ENCODE results near the gene CSNK1D.

CSNK1D gene

DNA sequence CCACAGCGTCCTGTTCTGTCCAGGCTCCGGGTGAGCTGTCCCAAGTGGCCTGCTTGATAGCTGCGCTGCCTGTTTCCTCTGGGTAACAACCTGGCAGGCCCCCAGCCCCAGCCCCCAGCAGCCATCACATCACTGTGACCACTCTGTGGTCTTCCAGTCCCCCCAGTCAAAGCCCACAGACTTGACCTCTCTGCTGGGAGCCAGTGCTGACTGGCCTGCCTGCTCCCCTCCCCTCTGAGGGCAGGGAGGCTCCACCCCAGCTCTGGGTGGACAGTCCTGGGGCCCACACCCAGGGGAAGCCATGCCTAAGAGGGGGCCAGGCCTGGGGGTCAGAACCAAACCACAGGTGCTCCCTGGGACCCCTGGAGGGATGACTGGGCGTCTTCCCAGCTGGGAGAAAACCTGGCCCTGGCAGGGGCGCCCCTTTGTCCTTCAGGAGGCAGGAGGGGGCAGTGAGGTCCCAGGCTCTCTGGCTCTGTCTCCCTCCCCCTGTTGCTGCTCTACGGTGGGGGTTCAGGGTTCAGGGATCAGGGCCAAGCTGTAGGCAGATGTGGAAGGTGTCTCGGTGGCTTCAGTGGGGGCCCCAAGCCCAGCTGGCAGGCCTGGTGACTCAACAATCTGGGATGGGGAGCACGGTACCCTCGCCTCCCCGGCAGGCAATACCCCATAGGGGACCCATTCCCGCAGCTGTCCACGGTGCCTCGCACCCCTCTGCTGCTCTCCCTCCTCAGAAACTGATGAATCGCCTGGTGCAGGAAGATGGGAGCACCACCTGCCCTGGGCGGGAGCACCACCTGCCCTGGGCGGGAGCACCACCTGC is 46.5 kb downstream of the CSNK1D start:
- no peak overlapping the region for H3K4me3 ChIP-seq (ENCODE audit: low read depth, low read length)
- no peak for DNase-seq (ENCODE audit: low read depth)
- TF ChIP-seq, protein P1, sequence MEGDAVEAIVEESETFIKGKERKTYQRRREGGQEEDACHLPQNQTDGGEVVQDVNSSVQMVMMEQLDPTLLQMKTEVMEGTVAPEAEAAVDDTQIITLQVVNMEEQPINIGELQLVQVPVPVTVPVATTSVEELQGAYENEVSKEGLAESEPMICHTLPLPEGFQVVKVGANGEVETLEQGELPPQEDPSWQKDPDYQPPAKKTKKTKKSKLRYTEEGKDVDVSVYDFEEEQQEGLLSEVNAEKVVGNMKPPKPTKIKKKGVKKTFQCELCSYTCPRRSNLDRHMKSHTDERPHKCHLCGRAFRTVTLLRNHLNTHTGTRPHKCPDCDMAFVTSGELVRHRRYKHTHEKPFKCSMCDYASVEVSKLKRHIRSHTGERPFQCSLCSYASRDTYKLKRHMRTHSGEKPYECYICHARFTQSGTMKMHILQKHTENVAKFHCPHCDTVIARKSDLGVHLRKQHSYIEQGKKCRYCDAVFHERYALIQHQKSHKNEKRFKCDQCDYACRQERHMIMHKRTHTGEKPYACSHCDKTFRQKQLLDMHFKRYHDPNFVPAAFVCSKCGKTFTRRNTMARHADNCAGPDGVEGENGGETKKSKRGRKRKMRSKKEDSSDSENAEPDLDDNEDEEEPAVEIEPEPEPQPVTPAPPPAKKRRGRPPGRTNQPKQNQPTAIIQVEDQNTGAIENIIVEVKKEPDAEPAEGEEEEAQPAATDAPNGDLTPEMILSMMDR (IDR thresholded peaks at IDR 0.05; ENCODE audit: low read depth, low read length, missing control alignments), result no peak

DNA sequence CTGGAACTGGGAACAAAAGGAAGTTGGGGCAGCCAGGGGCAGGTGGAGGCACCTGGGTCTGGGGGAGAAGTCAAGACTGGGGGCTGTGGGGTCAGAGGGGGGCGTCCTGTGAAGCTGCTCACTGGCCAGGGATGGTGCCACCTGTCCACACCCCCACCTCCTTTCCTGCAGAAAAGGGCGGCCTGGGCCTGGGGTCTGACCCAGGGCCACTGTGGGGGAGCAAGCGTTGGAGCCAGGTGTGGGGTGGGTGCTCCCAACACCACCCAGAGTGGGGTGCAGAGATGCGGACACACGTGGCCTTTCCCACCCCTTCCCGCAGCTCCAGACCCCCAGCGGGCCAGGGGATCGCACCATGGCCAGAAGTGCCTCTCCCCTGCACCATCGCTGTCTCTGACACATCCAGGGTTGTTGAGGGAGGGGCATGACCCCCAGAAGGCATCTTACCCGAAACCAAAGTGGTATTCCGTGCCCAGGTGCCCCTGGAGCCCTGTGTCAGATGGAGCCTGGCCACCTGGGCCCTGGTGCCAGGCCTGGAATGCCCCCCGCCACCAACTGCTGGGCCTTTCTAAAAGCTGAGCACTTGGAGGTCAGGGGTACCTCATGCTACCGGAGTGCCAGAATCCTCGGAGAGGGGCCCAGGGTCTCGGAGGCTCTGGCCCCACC is 47.2 kb downstream of the CSNK1D start:
- DNase-seq (ENCODE audit: low read depth), result no peak
- H3K4me3 ChIP-seq (ENCODE audit: low read depth, low read length), result no peak overlapping the region
- TF ChIP-seq, protein P1 (IDR thresholded peaks at IDR 0.05; ENCODE audit: low read depth, low read length, missing control alignments), result no peak

DNA sequence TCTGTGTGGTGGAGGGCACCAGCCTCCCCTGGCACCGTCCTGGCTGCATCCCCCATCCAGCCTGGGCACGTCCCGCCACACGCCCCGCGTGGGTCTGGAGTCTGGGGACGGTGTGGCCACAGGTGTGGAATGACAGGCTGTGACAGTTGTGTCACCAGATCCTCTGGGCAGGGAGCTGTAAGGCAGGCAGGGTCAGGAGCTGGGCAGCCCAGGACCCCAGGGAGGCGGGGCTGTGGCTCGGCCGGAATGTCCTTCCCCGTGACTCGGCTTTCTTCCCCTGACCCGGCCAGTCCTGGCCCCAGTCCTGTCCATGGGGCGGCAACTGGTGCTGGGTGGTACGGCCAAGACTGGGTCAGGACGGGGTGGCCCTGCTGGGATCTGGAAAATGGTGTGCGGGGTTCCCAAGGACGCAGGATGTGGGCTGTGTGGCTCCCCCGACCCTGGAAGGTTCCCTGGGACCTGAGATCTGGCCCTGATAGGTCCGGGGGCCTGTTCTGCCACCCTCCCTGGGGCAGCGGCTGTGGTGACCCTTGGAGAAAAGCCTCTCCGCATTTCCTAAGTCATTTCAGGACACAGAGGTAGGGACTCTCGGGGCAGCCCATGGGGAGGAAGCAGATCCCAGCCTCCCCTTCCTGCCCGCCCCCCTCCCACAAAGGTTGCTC is 48.0 kb downstream of the CSNK1D start:
- H3K4me3 ChIP-seq (ENCODE audit: low read depth, low read length), result no peak overlapping the region
- no peak for DNase-seq (ENCODE audit: low read depth)
- TF ChIP-seq, protein P1 (IDR thresholded peaks at IDR 0.05; ENCODE audit: low read depth, low read length, missing control alignments), result no peak

DNA sequence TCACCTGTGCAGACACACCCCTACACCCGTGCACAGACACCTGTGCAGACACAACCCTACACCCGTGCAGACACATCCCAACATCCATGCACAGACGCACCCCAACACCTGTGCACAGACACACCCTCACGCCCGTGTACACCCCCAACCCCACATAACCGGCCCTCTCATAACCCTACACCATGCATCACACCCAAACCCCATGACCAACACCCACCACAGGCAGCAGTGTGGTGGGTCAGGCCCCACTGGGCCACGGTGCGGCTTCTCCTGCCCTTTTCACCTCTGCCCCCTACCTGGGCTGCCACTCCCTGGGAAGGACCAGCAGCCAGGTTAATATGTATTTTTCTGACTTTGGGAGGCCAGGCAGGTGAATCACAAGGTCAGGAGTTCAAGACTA is 48.8 kb downstream of the CSNK1D start:
- H3K4me3 ChIP-seq (ENCODE audit: low read depth, low read length), result no peak overlapping the region
- no peak for DNase-seq (ENCODE audit: low read depth)
- TF ChIP-seq, protein P1 (IDR thresholded peaks at IDR 0.05; ENCODE audit: low read depth, low read length, missing control alignments), result no peak

DNA sequence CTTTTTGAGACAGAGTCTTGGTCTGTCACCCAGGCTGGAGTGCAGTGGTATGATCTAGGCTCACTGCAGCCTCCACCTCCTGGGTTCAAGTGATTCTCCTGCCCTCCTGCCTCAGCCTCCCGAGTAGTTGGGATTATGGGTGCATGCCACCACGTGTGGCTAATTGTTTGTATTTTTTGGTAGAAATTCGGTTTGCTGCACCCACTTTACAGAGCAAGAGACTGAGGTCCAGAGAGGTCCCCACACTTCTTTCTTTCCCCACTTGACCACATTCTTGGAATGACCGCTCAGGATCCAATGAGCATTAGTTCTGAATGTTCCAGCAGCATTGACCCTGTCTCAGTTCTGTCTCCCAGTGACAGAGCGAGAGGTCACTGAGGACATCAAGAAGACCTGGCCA is 50.0 kb downstream of the CSNK1D start:
- no peak for DNase-seq (ENCODE audit: low read depth)
- TF ChIP-seq, protein P1 (IDR thresholded peaks at IDR 0.05; ENCODE audit: low read depth, low read length, missing control alignments), result no peak
- no peak overlapping the region for H3K4me3 ChIP-seq (ENCODE audit: low read depth, low read length)

DNA sequence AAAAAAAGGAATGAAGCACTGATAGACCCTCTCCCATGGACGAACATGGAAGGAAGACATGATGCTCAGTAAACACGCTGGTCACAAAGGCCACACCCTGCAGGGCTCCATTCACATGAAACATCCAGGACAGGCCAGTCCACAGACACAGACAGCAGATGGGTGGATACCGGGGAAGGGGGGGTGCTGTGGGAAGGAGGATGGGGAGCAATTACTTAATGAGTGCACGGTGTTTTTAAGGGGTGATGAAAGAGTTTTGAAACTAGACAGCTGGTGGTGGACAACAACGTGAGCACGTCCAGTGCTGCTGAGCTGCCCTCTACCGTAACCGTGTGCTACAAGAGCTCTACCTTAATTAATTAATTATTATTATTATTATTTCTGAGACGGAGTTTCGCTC is 50.7 kb downstream of the CSNK1D start:
- no peak for DNase-seq (ENCODE audit: low read depth)
- no peak overlapping the region for H3K4me3 ChIP-seq (ENCODE audit: low read depth, low read length)
- TF ChIP-seq, protein P1 (IDR thresholded peaks at IDR 0.05; ENCODE audit: low read depth, low read length, missing control alignments), result no peak
